ENCODE results near the gene VAPA. TPM values are rescaled to one million over a fixed set of nuclear protein-coding genes. Genes with fewer than 3 reads are reported as not detected.

VAPA gene
- total and polyA plus RNA-seq, 9 of the 15 experiments (the other 6 are each of a cell fraction or from before 2014, with no cell fraction given) = 219 to 902 (median 526) TPM

DNA sequence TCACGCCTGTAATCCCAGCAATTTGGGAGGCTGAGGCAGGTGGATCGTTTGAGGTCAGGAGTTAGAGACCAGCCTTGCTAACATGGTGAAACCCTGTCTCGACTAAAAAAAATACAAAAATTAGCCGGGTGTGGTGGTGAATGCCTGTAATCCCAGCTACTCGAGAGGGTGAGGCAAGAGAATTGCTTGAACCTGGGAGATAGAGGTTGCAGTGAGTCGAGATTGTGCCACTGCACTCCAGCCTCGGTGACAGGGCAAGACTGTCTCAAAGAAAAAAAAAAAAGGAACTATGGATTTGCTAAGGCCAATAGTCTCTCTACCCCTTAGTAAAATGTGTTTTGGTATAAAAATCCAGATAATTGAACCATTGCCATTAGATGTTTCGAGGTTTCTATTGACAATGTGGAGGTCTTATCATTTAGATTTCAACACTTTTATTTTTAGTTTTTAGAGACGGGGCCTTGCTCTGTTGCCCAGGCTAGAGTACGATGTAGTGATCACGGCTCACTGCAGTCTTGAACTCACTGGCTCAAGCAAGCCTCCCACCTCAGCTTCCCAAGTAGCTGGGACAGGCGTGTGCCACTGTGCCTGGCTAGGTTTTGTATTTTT, 29.2 kb upstream of the VAPA start (continued):
- TF ChIP-seq, protein P1, sequence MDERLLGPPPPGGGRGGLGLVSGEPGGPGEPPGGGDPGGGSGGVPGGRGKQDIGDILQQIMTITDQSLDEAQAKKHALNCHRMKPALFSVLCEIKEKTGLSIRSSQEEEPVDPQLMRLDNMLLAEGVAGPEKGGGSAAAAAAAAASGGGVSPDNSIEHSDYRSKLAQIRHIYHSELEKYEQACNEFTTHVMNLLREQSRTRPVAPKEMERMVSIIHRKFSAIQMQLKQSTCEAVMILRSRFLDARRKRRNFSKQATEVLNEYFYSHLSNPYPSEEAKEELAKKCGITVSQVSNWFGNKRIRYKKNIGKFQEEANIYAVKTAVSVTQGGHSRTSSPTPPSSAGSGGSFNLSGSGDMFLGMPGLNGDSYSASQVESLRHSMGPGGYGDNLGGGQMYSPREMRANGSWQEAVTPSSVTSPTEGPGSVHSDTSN (CRISPR knock-in tag; IDR thresholded peaks at IDR 0.05; ENCODE audit: low read depth) = no peak
- TF ChIP-seq, protein P1 (tag; conservative IDR thresholded peaks at IDR 0.05; ENCODE audit: low read depth) = 0 out of 2 replicates have a peak, but pooled peaks have one; percentile 20
- TF ChIP-seq CBFB (CRISPR knock-in tag; IDR thresholded peaks at IDR 0.05) = no peak
- no peak for TF ChIP-seq ZNF174 (CRISPR knock-in tag; IDR thresholded peaks at IDR 0.05)
- no peak for TF ChIP-seq TCF7L2 (IDR thresholded peaks at IDR 0.05; ENCODE audit: low read depth, low read length)
- TF ChIP-seq RBFOX2 (IDR thresholded peaks at IDR 0.05; ENCODE audit: low read depth, low read length) = no peak
- TF ChIP-seq PTRF (tag; IDR thresholded peaks at IDR 0.05) = peak; percentile 74
- TF ChIP-seq ZNF316 (IDR thresholded peaks at IDR 0.05) = no peak
- TF ChIP-seq, protein P2, sequence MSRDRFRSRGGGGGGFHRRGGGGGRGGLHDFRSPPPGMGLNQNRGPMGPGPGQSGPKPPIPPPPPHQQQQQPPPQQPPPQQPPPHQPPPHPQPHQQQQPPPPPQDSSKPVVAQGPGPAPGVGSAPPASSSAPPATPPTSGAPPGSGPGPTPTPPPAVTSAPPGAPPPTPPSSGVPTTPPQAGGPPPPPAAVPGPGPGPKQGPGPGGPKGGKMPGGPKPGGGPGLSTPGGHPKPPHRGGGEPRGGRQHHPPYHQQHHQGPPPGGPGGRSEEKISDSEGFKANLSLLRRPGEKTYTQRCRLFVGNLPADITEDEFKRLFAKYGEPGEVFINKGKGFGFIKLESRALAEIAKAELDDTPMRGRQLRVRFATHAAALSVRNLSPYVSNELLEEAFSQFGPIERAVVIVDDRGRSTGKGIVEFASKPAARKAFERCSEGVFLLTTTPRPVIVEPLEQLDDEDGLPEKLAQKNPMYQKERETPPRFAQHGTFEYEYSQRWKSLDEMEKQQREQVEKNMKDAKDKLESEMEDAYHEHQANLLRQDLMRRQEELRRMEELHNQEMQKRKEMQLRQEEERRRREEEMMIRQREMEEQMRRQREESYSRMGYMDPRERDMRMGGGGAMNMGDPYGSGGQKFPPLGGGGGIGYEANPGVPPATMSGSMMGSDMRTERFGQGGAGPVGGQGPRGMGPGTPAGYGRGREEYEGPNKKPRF (IDR thresholded peaks at IDR 0.05; ENCODE audit: low read depth, low read length) = no peak
- TF ChIP-seq POLR2H (tag; IDR thresholded peaks at IDR 0.05; ENCODE audit: low read depth) = no peak
- no peak for TF ChIP-seq ZNF143 (CRISPR knock-in tag; IDR thresholded peaks at IDR 0.05)
- TF ChIP-seq NR2F6 (CRISPR knock-in tag; IDR thresholded peaks at IDR 0.05) = no peak
- TF ChIP-seq HNRNPK (IDR thresholded peaks at IDR 0.05; ENCODE audit: low read depth, low read length, poor library complexity, severe bottlenecking) = no peak
- TF ChIP-seq, protein P3, sequence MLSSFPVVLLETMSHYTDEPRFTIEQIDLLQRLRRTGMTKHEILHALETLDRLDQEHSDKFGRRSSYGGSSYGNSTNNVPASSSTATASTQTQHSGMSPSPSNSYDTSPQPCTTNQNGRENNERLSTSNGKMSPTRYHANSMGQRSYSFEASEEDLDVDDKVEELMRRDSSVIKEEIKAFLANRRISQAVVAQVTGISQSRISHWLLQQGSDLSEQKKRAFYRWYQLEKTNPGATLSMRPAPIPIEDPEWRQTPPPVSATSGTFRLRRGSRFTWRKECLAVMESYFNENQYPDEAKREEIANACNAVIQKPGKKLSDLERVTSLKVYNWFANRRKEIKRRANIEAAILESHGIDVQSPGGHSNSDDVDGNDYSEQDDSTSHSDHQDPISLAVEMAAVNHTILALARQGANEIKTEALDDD (IDR thresholded peaks at IDR 0.05) = no peak
- TF ChIP-seq RBM17 (IDR thresholded peaks at IDR 0.05; ENCODE audit: borderline replicate concordance, low read depth, low read length) = no peak
- no peak for TF ChIP-seq PYGO2 (tag; IDR thresholded peaks at IDR 0.05)
- peak; percentile 57; the same call in 1 of the 2 replicates for TF ChIP-seq MEF2D (tag; conservative IDR thresholded peaks at IDR 0.05; ENCODE audit: low read depth)
- 0 out of 4 replicates have a peak, but pooled peaks of 1 of the 2 experiments have one; percentile 9 for TF ChIP-seq HDAC1 (IDR thresholded peaks at IDR 0.05)
- TF ChIP-seq, protein P4, sequence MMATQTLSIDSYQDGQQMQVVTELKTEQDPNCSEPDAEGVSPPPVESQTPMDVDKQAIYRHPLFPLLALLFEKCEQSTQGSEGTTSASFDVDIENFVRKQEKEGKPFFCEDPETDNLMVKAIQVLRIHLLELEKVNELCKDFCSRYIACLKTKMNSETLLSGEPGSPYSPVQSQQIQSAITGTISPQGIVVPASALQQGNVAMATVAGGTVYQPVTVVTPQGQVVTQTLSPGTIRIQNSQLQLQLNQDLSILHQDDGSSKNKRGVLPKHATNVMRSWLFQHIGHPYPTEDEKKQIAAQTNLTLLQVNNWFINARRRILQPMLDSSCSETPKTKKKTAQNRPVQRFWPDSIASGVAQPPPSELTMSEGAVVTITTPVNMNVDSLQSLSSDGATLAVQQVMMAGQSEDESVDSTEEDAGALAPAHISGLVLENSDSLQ (IDR thresholded peaks at IDR 0.05) = 0 out of 2 replicates have a peak, but pooled peaks have one; percentile 8
- TF ChIP-seq MED1 (CRISPR knock-in tag; IDR thresholded peaks at IDR 0.05; ENCODE audit: borderline replicate concordance) = no peak
- TF ChIP-seq LEF1 (IDR thresholded peaks at IDR 0.05) = no peak
- TF ChIP-seq GABPB1 (CRISPR knock-in tag; IDR thresholded peaks at IDR 0.05) = no peak
